B cell (primary cell): ENCODE results near the gene CCDC74A. TPM values are rescaled to one million over a fixed set of nuclear protein-coding genes. Genes with fewer than 3 reads are reported as not detected.

ENCODE experiments used
- ATAC-seq: fragments of 200-7000 bp; cut with Tn5 transposase; one replicate; pipeline ENCODE4 v1.10.0; 2021; ENCODE audit warnings: low read depth, mild to moderate bottlenecking, moderate number of reproducible peaks, moderate library complexity
- CTCF ChIA-PET: fragments of 350-600 bp; sonication (Branson Sonifier 250); formaldehyde crosslinking; loops from one replicate; lab custom pipeline; 2021; ENCODE audit warnings: antibody characterized with exemption, inconsistent platforms; lab: Charles Lee
- POLR2A ChIA-PET: fragments of 350-600 bp; sonication (Branson Sonifier 250); formaldehyde crosslinking; loops from one replicate; lab custom pipeline; 2021; ENCODE audit warnings: antibody characterized with exemption; lab: Charles Lee
- DNase-seq: peaks from one replicate; pipeline ENCODE4 v3.0.0; 2013
- H2AFZ ChIP-seq: 2 replicates; pipeline ENCODE4 v1.6.1; 2012; ENCODE audit warnings: mild to moderate bottlenecking, low read depth, low read length; ENCODE audit not compliant: insufficient read depth, poor library complexity, severe bottlenecking
- H3K27ac ChIP-seq, 2 donors: 1 replicate in 1 of 2; 2 replicates in 1 of 2; pipeline ENCODE4 v1.5.1; 2012 to 2013; ENCODE audit warnings: low read length in 2 of 2, mild to moderate bottlenecking in 2 of 2, moderate library complexity in 1 of 2
- H3K27me3 ChIP-seq, 4 experiments: fragments of 200-600 bp in 1 of 4; sonication (generic) in 1 of 4; replicated peaks in 1 of 4; 1 replicate in 2 of 4; 2 replicates in 2 of 4; pipeline versions ENCODE4 v1.6.1 to v1.7.0; 2013 to 2016; ENCODE audit warnings: low read length in 3 of 4, mild to moderate bottlenecking in 2 of 4, mixed read lengths in 1 of 4, moderate library complexity in 1 of 4; ENCODE audit not compliant: insufficient read depth in 4 of 4, control insufficient read depth in 3 of 4; ENCODE audit errors: control extremely low read depth in 1 of 4
- H3K36me3 ChIP-seq, 2 experiments: replicated peaks in 1 of 2; 1 replicate in 1 of 2; 2 replicates in 1 of 2; pipeline versions ENCODE4 v1.6.1 to v1.7.1; 2013; ENCODE audit warnings: low read length in 1 of 2; ENCODE audit not compliant: insufficient read depth in 2 of 2, control insufficient read depth in 1 of 2; ENCODE audit errors: control extremely low read depth in 1 of 2, extremely low read depth in 1 of 2
- H3K4me1 ChIP-seq, 2 donors: fragments of 200-600 bp in 1 of 2; sonication (generic) in 1 of 2; 1 replicate in 1 of 2; 2 replicates in 1 of 2; pipeline versions ENCODE4 v1.5.1 to v1.6.1; 2013 to 2017; ENCODE audit warnings: low read length in 2 of 2; ENCODE audit not compliant: control insufficient read depth in 2 of 2, insufficient read depth in 2 of 2
- H3K4me2 ChIP-seq: replicated peaks from 2 replicates; pipeline ENCODE3; 2012; ENCODE audit warnings: mild to moderate bottlenecking, low read depth, low read length; ENCODE audit not compliant: poor library complexity, severe bottlenecking
- H3K4me3 ChIP-seq, 5 experiments: fragments of 200-600 bp in 1 of 5; sonication (generic) in 1 of 5; 1 replicate in 3 of 5; 2 replicates in 2 of 5; pipeline versions ENCODE4 v1.5.1 to v1.7.0; 2011 to 2016; ENCODE audit warnings: low read length in 4 of 5, mild to moderate bottlenecking in 4 of 5, low read depth in 2 of 5, control low read depth in 1 of 5, moderate library complexity in 1 of 5; ENCODE audit not compliant: insufficient read depth in 1 of 5; ENCODE audit errors: control extremely low read depth in 1 of 5, extremely low read depth in 1 of 5
- H3K79me2 ChIP-seq: fragments of 200-600 bp; sonication (generic); one replicate; pipeline ENCODE4 v1.6.0; 2016; ENCODE audit warnings: low read length; ENCODE audit not compliant: control insufficient read depth, insufficient read depth
- H3K9ac ChIP-seq: fragments of 200-600 bp; sonication (generic); 2 replicates; pipeline ENCODE4 v1.6.1; 2017; ENCODE audit warnings: mild to moderate bottlenecking, low read length, moderate library complexity
- H3K9me3 ChIP-seq, 3 donors: one replicate each; pipeline versions ENCODE4 v1.6.1 to v1.7.1; 2013; ENCODE audit warnings: low read length in 2 of 3; ENCODE audit not compliant: control insufficient read depth in 2 of 3, insufficient read depth in 1 of 3; ENCODE audit errors: control extremely low read depth in 1 of 3
- H4K20me1 ChIP-seq: 2 replicates; pipeline ENCODE4 v1.6.0; 2012; ENCODE audit warnings: mild to moderate bottlenecking, low read length; ENCODE audit not compliant: insufficient read depth, control insufficient read depth, poor library complexity, severe bottlenecking
- H3K27ac Mint-ChIP-seq: one replicate; pipeline ENCODE4 v1.8.0; 2021; ENCODE audit warnings: mixed read lengths
- H3K27me3 Mint-ChIP-seq: one replicate; pipeline ENCODE4 v1.8.0; 2021; ENCODE audit warnings: mixed read lengths
- H3K4me1 Mint-ChIP-seq: one replicate; pipeline ENCODE4 v1.8.0; 2021; ENCODE audit warnings: mixed read lengths
- H3K4me3 Mint-ChIP-seq: one replicate; pipeline ENCODE4 v1.8.0; 2021; ENCODE audit warnings: mixed read lengths
- H3K9me3 Mint-ChIP-seq: one replicate; pipeline ENCODE4 v1.8.0; 2022; ENCODE audit warnings: mixed read lengths; ENCODE audit not compliant: insufficient read depth
- CTCF ChIP-seq: fragments of 200-600 bp; IDR thresholded peaks from one replicate; pipeline ENCODE4 v1.8.0; 2022; ENCODE audit warnings: antibody characterized with exemption, mild to moderate bottlenecking
- EZH2 ChIP-seq: IDR thresholded peaks from 2 replicates; pipeline ENCODE4 v1.6.1; 2012; ENCODE audit warnings: borderline replicate concordance, low read depth, mild to moderate bottlenecking, moderate library complexity, low read length; ENCODE audit not compliant: insufficient read depth, poor library complexity, severe bottlenecking
- WGBS: methylation state at CpG from one replicate; pipeline ENCODE4 v1.1.5; 2013; ENCODE audit warnings: missing lambda C conversion rate; ENCODE audit not compliant: insufficient coverage; 5-methylcytosine and 5-hydroxymethylcytosine counted together
- intact Hi-C: fragments of 100-400 bp; cut with micrococcal nuclease; formaldehyde crosslinking; loops from one replicate; pipeline ENCODE4 v1.10.0; 2022
- polyA plus RNA-seq: library from polyadenylated mRNA; depleted of rRNA; stranded (reverse); fragments of >200 nt; gene quantifications from 2 replicates; pipeline ENCODE4 v1.2.3, GENCODE V29; 2012
- total RNA-seq, 2 donors: library from RNA; stranded (reverse); fragments of 120-200 nt in 1 of 2; gene quantifications; 1 replicate in 1 of 2; 2 replicates in 1 of 2; pipeline versions ENCODE4 v1.2.3 to v1.2.4, GENCODE V29; 2013 to 2022

CCDC74A gene
- total and polyA plus RNA-seq, 2 donors (not counting 1 experiment from before 2014, with no cell fraction given), result 3.1 TPM; not detected in 1

DNA sequence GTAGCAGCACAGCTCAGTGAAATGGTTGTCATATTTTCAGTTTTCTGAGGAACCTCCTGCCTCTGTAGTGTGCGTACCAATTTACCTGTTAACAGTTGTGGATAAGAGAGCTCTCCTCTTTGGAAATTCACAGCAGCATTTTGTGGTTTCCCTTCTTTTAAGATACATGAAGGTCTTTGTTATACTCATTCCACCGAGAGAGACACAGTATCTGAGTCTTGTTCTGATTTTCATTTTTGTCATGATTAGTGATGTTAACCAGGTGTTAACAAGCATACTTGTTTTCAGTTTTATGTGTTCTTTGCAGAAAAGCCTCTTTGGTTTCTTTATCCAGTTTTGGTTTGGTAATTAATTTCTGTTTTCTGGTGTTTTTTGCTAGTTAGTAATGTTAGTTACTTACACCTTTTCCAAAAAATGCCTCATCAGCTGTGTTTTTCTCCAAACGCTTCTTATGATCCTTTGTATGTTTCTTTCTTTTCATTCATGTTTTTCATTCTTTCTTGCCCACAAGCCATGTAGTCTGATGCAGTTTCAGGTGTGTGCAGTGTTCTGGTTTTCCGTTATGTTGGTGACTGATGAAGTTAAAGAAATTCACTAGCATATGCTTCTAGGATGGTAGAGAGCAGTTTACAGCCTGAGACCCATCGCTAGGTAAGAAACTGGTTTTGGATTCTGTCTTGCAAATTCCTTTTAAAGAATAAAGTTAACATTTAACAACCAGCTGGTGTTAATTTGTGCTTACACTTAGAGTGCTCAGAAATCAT lies 30.1 kb downstream of the CCDC74A start:
- Mint-ChIP-seq H3K27me3 (peaks cover 35% of the 10 kb centered on the region), H3K27ac (no peak overlapping the region)

More for the DNA sequence above, 30.1 kb downstream of the CCDC74A start:
- CTCF ChIA-PET, result no interaction called here
- intact Hi-C loops, result no loop called here
- H3K4me1 ChIP-seq, result no peaks in the 10 kb centered on the region
- H4K20me1 ChIP-seq, result no peaks in the 10 kb centered on the region
- H2AFZ ChIP-seq, result no peak overlapping the region
- no peaks in the 10 kb centered on the region for H3K79me2 ChIP-seq
- H3K4me2 ChIP-seq, result no peak overlapping the region
- H3K9me3 ChIP-seq, result no peaks in the 10 kb centered on the region
- WGBS, result 67% methylated on average over 1 of the region's 5 CpGs
- H3K27me3 ChIP-seq, result peaks cover 0 to 5% (median 1%) of the 10 kb centered on the region in 4 experiments
- no peaks in the 10 kb centered on the region for H3K36me3 ChIP-seq
- H3K27ac ChIP-seq, result no peak overlapping the region
- H3K4me3 Mint-ChIP-seq, result no peak overlapping the region
- ATAC-seq, result no peak
- no peaks in the 10 kb centered on the region for H3K4me1 Mint-ChIP-seq
- H3K9ac ChIP-seq, result no peak overlapping the region
- no peaks in the 10 kb centered on the region for H3K9me3 Mint-ChIP-seq
- no peak overlapping the region for H3K4me3 ChIP-seq
- DNase-seq, result no peak
- TF ChIP-seq EZH2 (no peak), CTCF (no peak)
- POLR2A ChIA-PET, result no interaction called here
